DOHH2 (cell line): ENCODE measurements around the gene LRRC71.

Experiments used
- H3F3A ChIP-seq: fragments of 200-600 bp; sonication (generic), shearing (Covaris generic); 2 replicates; pipeline ENCODE4 v1.6.0; 2016; ENCODE audit warnings: antibody characterized with exemption, mild to moderate bottlenecking; ENCODE audit not compliant: control insufficient read depth, insufficient read depth
- H3K27ac ChIP-seq: fragments of 200-600 bp; sonication (generic); 2 replicates; pipeline ENCODE4 v1.5.1; 2014; ENCODE audit warnings: low read depth, mild to moderate bottlenecking, low read length, moderate library complexity
- H3K27me3 ChIP-seq: fragments of 200-600 bp; sonication (generic); 2 replicates; pipeline ENCODE4 v1.6.1; 2014; ENCODE audit warnings: mild to moderate bottlenecking, low read length, mixed read lengths; ENCODE audit not compliant: control insufficient read depth
- H3K36me3 ChIP-seq: fragments of 200-600 bp; sonication (generic); 2 replicates; pipeline ENCODE4 v1.6.1; 2014; ENCODE audit warnings: mild to moderate bottlenecking, low read length, moderate library complexity, mixed read lengths; ENCODE audit not compliant: control insufficient read depth
- H3K4me1 ChIP-seq: fragments of 200-600 bp; sonication (generic); 2 replicates; pipeline ENCODE4 v1.6.1; 2014; ENCODE audit warnings: mild to moderate bottlenecking, low read length, mixed read lengths; ENCODE audit not compliant: control insufficient read depth
- H3K4me2 ChIP-seq: fragments of 200-600 bp; sonication (generic); 2 replicates; pipeline ENCODE4 v1.6.0; 2014; ENCODE audit warnings: mild to moderate bottlenecking, low read length, moderate library complexity
- H3K4me3 ChIP-seq: fragments of 200-600 bp; sonication (generic); 2 replicates; pipeline ENCODE4 v1.5.1; 2014; ENCODE audit warnings: mild to moderate bottlenecking, low read length, mixed read lengths
- H3K79me2 ChIP-seq: fragments of 200-600 bp; sonication (generic); 2 replicates; pipeline ENCODE4 v1.6.1; 2014; ENCODE audit warnings: mild to moderate bottlenecking, low read length, mixed read lengths; ENCODE audit not compliant: control insufficient read depth
- H3K9me2 ChIP-seq: fragments of 200-600 bp; sonication (generic); replicated peaks from 2 replicates; pipeline ENCODE4 v1.6.1; 2014; ENCODE audit warnings: mild to moderate bottlenecking, low read length, mixed read lengths; ENCODE audit not compliant: control insufficient read depth
- H3K9me3 ChIP-seq: fragments of 200-600 bp; sonication (generic); 2 replicates; pipeline ENCODE4 v1.6.1; 2014; ENCODE audit warnings: antibody characterized with exemption, low read length, mixed read lengths; ENCODE audit not compliant: control insufficient read depth, insufficient read depth
- H4K20me1 ChIP-seq: fragments of 200-600 bp; sonication (generic); 2 replicates; pipeline ENCODE4 v1.6.0; 2014; ENCODE audit warnings: low read depth, mild to moderate bottlenecking, antibody characterized with exemption, low read length, moderate library complexity; ENCODE audit not compliant: control insufficient read depth, insufficient read depth
- CTCF ChIP-seq: fragments of 200-600 bp; sonication (generic); IDR thresholded peaks from one replicate; pipeline ENCODE4 v1.5.1; 2014; ENCODE audit warnings: antibody characterized with exemption, mild to moderate bottlenecking, low read depth, low read length; ENCODE audit not compliant: poor library complexity, severe bottlenecking
- EZH2phosphoT487 ChIP-seq: fragments of 200-600 bp; sonication (generic); IDR thresholded peaks from 2 replicates; pipeline ENCODE4 v1.6.1; 2017; ENCODE audit warnings: borderline replicate concordance, mild to moderate bottlenecking, antibody characterized with exemption, low read length, moderate library complexity, mixed read lengths

Gene LRRC71

DNA sequence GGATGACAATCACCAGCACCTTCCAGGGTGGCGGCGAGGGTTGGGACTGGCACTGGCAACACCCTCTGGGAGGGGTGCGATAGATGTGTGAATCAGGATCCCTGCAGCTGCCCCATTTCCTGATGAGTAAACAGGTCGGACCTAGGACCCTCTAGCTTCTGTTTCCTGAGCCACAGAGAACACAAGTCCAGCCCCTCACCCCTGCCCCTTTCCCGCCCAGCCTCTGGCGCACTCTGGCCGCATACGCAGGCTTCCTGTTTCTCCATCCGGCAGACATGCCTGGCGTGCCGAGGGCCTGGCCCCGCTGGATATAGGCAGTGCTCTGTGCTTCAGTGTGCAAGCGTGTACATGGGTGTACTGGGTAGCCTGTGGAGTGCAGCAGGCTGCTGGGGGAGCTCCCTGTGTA, 22.3 kb upstream of the LRRC71 start:
- Histone ChIP-seq H3K4me1 (no peaks in the 10 kb centered on the region), H3K27me3 (peaks cover 37% of the 10 kb centered on the region), H4K20me1 (0 out of 2 replicates have a peak, but pooled peaks cover 3% of the 10 kb centered on the region), H3K9me2 (no peaks in the 10 kb centered on the region), H3F3A (no peaks in the 10 kb centered on the region), H3K36me3 (no peaks in the 10 kb centered on the region), H3K27ac (no peak overlapping the region), H3K9me3 (no peaks in the 10 kb centered on the region), H3K4me3 (no peak overlapping the region), H3K79me2 (no peaks in the 10 kb centered on the region), H3K4me2 (no peak overlapping the region)
- TF ChIP-seq CTCF (no peak), EZH2phosphoT487 (no peak)

DNA sequence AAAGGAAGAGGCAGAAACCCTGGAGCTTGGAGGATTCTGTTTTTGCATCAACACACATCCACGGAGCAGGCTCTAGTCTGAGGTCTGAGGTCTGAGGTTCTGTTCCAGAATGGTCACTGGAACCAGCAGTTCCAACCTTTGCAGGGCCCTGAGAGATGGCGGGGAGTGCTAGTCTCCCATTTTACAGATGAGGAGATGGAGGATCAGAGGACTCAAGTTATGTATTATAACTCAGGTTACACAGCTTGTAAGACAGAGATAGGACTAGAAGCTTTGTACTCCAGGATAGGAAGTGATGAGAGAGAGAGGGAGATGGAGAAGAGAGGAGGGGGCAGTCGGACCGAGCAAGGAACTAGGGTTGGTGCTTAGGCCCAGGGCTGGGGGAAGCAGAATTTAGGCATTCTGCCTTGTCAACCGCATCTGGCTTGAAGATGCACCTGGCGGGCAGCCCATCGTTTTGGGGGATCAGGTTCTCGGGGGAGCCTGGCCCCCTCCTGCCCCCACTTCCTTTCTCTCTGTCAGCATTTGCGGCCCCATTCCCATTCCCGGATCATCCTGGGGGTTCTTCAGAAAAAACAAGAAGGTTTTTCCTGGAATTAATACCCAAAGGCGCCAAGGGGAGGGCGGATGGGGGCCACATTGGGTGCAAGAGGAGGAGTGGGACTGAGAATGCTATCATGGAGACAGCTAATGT, 21.3 kb upstream of the LRRC71 start:
- H3K4me2 ChIP-seq = no peak overlapping the region
- H3K36me3 ChIP-seq = no peaks in the 10 kb centered on the region
- H3K9me2 ChIP-seq = no peaks in the 10 kb centered on the region
- H3K4me1 ChIP-seq = no peaks in the 10 kb centered on the region
- H3K27me3 ChIP-seq = peaks cover 34% of the 10 kb centered on the region
- 0 out of 2 replicates have a peak, but pooled peaks cover 3% of the 10 kb centered on the region for H4K20me1 ChIP-seq
- no peaks in the 10 kb centered on the region for H3F3A ChIP-seq
- no peaks in the 10 kb centered on the region for H3K79me2 ChIP-seq
- no peak overlapping the region for H3K27ac ChIP-seq
- H3K9me3 ChIP-seq = no peaks in the 10 kb centered on the region
- no peak for TF ChIP-seq CTCF
- TF ChIP-seq EZH2phosphoT487 = no peak
- H3K4me3 ChIP-seq = no peak overlapping the region

DNA sequence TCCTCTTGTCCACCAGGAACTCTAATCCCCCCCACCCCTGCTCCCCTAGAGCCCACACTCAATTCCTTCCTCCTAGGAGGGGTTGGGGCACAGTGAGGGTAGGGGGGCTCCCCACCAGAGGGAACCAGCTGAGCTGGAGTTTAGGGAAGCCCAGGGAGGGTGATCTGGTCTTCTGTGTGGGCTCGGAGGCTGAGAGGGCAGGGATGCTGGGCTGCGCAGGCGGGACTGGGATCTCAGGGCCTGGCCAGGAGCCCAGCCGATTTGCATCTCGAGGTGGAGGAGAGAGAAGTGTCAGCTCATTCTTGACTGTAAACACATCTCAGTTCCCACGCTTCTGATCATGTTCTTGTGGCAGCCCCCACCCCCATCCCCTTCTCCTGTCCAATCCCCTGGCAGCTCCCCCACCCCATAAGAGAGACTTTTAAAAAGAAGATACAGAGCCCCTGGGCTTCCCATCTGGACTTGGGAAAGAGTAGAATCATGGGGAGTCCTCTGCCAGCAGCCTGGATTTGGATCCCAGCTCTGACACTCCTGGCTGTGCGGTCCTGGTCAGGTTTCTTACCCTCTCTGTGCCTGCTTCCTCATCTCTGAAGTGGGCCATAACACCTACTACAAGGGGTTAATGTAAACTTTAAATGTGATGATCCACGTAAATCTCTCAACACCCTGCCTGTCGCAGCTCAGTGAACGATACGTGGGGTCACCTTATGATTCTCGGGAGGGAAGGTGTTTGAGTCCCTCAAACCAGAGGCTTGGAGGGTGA, 20.3 kb upstream of the LRRC71 start:
- H3K36me3 ChIP-seq = no peaks in the 10 kb centered on the region
- no peak overlapping the region for H3K4me3 ChIP-seq
- H3K27me3 ChIP-seq = peaks cover 29% of the 10 kb centered on the region
- TF ChIP-seq CTCF (no peak), EZH2phosphoT487 (no peak)
- H3K9me2 ChIP-seq = no peaks in the 10 kb centered on the region
- H3K27ac ChIP-seq = no peak overlapping the region
- no peak overlapping the region for H3K4me2 ChIP-seq
- H4K20me1 ChIP-seq = 0 out of 2 replicates have a peak, but pooled peaks cover 3% of the 10 kb centered on the region
- H3K79me2 ChIP-seq = no peaks in the 10 kb centered on the region
- no peaks in the 10 kb centered on the region for H3F3A ChIP-seq
- no peaks in the 10 kb centered on the region for H3K9me3 ChIP-seq
- H3K4me1 ChIP-seq = no peaks in the 10 kb centered on the region
